Activated CD8-positive, alpha-beta memory T cell treated with anti-CD3 and anti-CD28 coated beads, Interleukin-2, amount 10 ng/mL, durations not matched to agents 7 days and 5 days (primary cell): ENCODE data around the gene OR6C65. TPM values are rescaled to one million over a fixed set of nuclear protein-coding genes. Genes with fewer than 3 reads are reported as not detected.
"Not testable (repeated sequence)": the region's sequence is repeated elsewhere in the genome, so short reads cannot be mapped to it uniquely, and the experiment has no call there.

Experiments
- ATAC-seq: fragments of 150-1000 bp; cut with Tn5 transposase; one replicate; pipeline ENCODE4 v1.10.0; 2021; ENCODE audit warnings: moderate library complexity
- CTCF ChIA-PET: fragments of 350-600 bp; sonication (Branson Sonifier 250); formaldehyde crosslinking; loops from one replicate; lab custom pipeline; 2021; ENCODE audit warnings: antibody characterized with exemption; lab: Charles Lee
- DNase-seq: peaks from one replicate; pipeline ENCODE4 v3.0.0-alpha.2; 2020
- H3K27ac Mint-ChIP-seq: one replicate; pipeline ENCODE4 v1.8.0; 2021; ENCODE audit warnings: mild to moderate bottlenecking, mixed read lengths
- H3K27me3 Mint-ChIP-seq: one replicate; pipeline ENCODE4 v1.8.0; 2021; ENCODE audit warnings: mixed read lengths
- H3K36me3 Mint-ChIP-seq: one replicate; pipeline ENCODE4 v1.8.0; 2021; ENCODE audit warnings: mild to moderate bottlenecking, mixed read lengths
- H3K4me1 Mint-ChIP-seq: one replicate; pipeline ENCODE4 v1.8.0; 2021; ENCODE audit warnings: mixed read lengths
- H3K4me3 Mint-ChIP-seq: one replicate; pipeline ENCODE4 v1.8.0; 2021; ENCODE audit warnings: mild to moderate bottlenecking, moderate library complexity, mixed read lengths
- H3K9me3 Mint-ChIP-seq: one replicate; pipeline ENCODE4 v1.8.0; 2022; ENCODE audit warnings: low read depth, mixed read lengths
- total RNA-seq, 2 experiments: library from RNA; stranded (reverse); gene quantifications; one replicate each; pipeline ENCODE4 v1.2.3, GENCODE V29; 2021

The OR6C65 gene
- total RNA-seq, 2 experiments from 2014 or later: not detected

- H3K4me1 Mint-ChIP-seq, H3K36me3 Mint-ChIP-seq, CTCF ChIA-PET, H3K27ac Mint-ChIP-seq, DNase-seq, H3K4me3 Mint-ChIP-seq, H3K9me3 Mint-ChIP-seq: not testable (repeated sequence)
- H3K27me3 Mint-ChIP-seq: peaks cover 46% of the 10 kb centered on the region
- peak; percentile 84 for ATAC-seq
These were observed 14.6 kb downstream of the OR6C65 start for GRCh38 chr12:55414889-55415288.

- no peak for ATAC-seq
- H3K4me1 Mint-ChIP-seq: no peaks in the 10 kb centered on the region
- no peak overlapping the region for H3K4me3 Mint-ChIP-seq
- no peaks in the 10 kb centered on the region for H3K9me3 Mint-ChIP-seq
- peaks cover 46% of the 10 kb centered on the region for H3K27me3 Mint-ChIP-seq
- no peaks in the 10 kb centered on the region for H3K36me3 Mint-ChIP-seq
- no peak overlapping the region for H3K27ac Mint-ChIP-seq
- CTCF ChIA-PET: no interaction called here
- no peak for DNase-seq
These were observed 16.6 kb downstream of the OR6C65 start for GRCh38 chr12:55416961-55417360.

- H3K27ac Mint-ChIP-seq: no peak overlapping the region
- ATAC-seq (no peak), DNase-seq (no peak)
- H3K4me1 Mint-ChIP-seq: no peaks in the 10 kb centered on the region
- H3K36me3 Mint-ChIP-seq: no peaks in the 10 kb centered on the region
- no peak overlapping the region for H3K4me3 Mint-ChIP-seq
- CTCF ChIA-PET: no interaction called here
- no peaks in the 10 kb centered on the region for H3K9me3 Mint-ChIP-seq
- H3K27me3 Mint-ChIP-seq: peaks cover 36% of the 10 kb centered on the region
These were observed 20.1 kb downstream of the OR6C65 start for GRCh38 chr12:55420307-55420962.

- Mint-ChIP-seq H3K9me3 (no peaks in the 10 kb centered on the region), H3K4me1 (no peaks in the 10 kb centered on the region), H3K27ac (no peak within 1 kb of the TSS), H3K36me3 (no peaks in the 10 kb centered on the region), H3K4me3 (no peak within 1 kb of the TSS), H3K27me3 (peaks cover 3% of the 10 kb centered on the region)
- CTCF ChIA-PET: no interaction called here
- DNase-seq (no peak), ATAC-seq (no peak)
These were observed 25.6 kb downstream of the OR6C65 start, which contains the start of gene OR6C76 for GRCh38 chr12:55425954-55426353. Gene OR6C76 (plus strand): TSS chr12:55426254. CDS start chr12:55426254, 0 bp downstream.

GRCh38 chr12:55428331-55429243 is 28.3 kb downstream of the OR6C65 start:
- ATAC-seq (no peak), DNase-seq (no peak)
- H3K27ac Mint-ChIP-seq: no peak overlapping the region
- no peaks in the 10 kb centered on the region for H3K4me1 Mint-ChIP-seq
- H3K27me3 Mint-ChIP-seq: peaks cover 3% of the 10 kb centered on the region
- CTCF ChIA-PET: no interaction called here
- H3K4me3 Mint-ChIP-seq: no peak overlapping the region
- H3K36me3 Mint-ChIP-seq: no peaks in the 10 kb centered on the region
- no peaks in the 10 kb centered on the region for H3K9me3 Mint-ChIP-seq

GRCh38 chr12:55441233-55441632 is 40.9 kb downstream of the OR6C65 start:
- ATAC-seq, H3K4me3 Mint-ChIP-seq, H3K36me3 Mint-ChIP-seq, H3K27ac Mint-ChIP-seq, H3K9me3 Mint-ChIP-seq, H3K27me3 Mint-ChIP-seq, H3K4me1 Mint-ChIP-seq, DNase-seq, CTCF ChIA-PET: not testable (repeated sequence)

- no peaks in the 10 kb centered on the region for H3K36me3 Mint-ChIP-seq
- no peak within 1 kb of the TSS for H3K27ac Mint-ChIP-seq
- H3K27me3 Mint-ChIP-seq: peaks cover 11% of the 10 kb centered on the region
- ATAC-seq: no peak
- no peak for DNase-seq
- CTCF ChIA-PET: no interaction called here
- H3K4me1 Mint-ChIP-seq: no peaks in the 10 kb centered on the region
- H3K4me3 Mint-ChIP-seq: no peak within 1 kb of the TSS
- H3K9me3 Mint-ChIP-seq: peaks cover 3% of the 10 kb centered on the region
These were observed 43.4 kb downstream of the OR6C65 start, which contains the start of gene OR6C2 for GRCh38 chr12:55443776-55444175. Gene OR6C2 (plus strand): TSS chr12:55444076. CDS start chr12:55452214, 8,138 bp downstream.

GRCh38 chr12:55445357-55445756 is 45.0 kb downstream of the OR6C65 start:
- Mint-ChIP-seq H3K9me3 (no peaks in the 10 kb centered on the region), H3K27ac (no peak overlapping the region), H3K36me3 (no peaks in the 10 kb centered on the region), H3K27me3 (peaks cover 11% of the 10 kb centered on the region), H3K4me3 (no peak overlapping the region), H3K4me1 (no peaks in the 10 kb centered on the region)
- CTCF ChIA-PET: no interaction called here
- ATAC-seq (no peak), DNase-seq (no peak)

GRCh38 chr12:55446326-55446725 is 46.0 kb downstream of the OR6C65 start:
- DNase-seq: no peak
- Mint-ChIP-seq H3K9me3 (no peaks in the 10 kb centered on the region), H3K4me1 (no peaks in the 10 kb centered on the region), H3K36me3 (no peaks in the 10 kb centered on the region), H3K4me3 (no peak overlapping the region), H3K27me3 (peaks cover 13% of the 10 kb centered on the region), H3K27ac (no peak overlapping the region)
- no peak for ATAC-seq
- CTCF ChIA-PET: no interaction called here

- Mint-ChIP-seq H3K4me1 (no peaks in the 10 kb centered on the region), H3K27ac (no peak overlapping the region), H3K27me3 (peaks cover 18% of the 10 kb centered on the region), H3K4me3 (no peak overlapping the region), H3K9me3 (no peaks in the 10 kb centered on the region), H3K36me3 (no peaks in the 10 kb centered on the region)
- no peak for DNase-seq
- CTCF ChIA-PET: no interaction called here
- no peak for ATAC-seq
These were observed 48.5 kb downstream of the OR6C65 start for GRCh38 chr12:55448825-55449224.

Other genes starting within 250 kb of the OR6C65 start
- gene OR10A7, start 179.5 kb upstream of the OR6C65 start, total RNA-seq: not detected
- not detected for gene OR6C74, start 155.9 kb upstream of the OR6C65 start, total RNA-seq
- not detected for gene OR6C6, start 104.0 kb upstream of the OR6C65 start, total RNA-seq
- not detected for gene OR6C1, start 86.2 kb upstream of the OR6C65 start, total RNA-seq
- gene OR6C3, start 69.8 kb upstream of the OR6C65 start, total RNA-seq: not detected
- gene OR6C75, start 37.6 kb upstream of the OR6C65 start, total RNA-seq: not detected
- gene OR6C76, start 25.7 kb downstream of the OR6C65 start, total RNA-seq: not detected
- not detected for gene OR6C2, start 43.5 kb downstream of the OR6C65 start, total RNA-seq
- gene OR6C70, start 69.6 kb downstream of the OR6C65 start, total RNA-seq: not detected
- gene OR6C68, start 91.8 kb downstream of the OR6C65 start, total RNA-seq: not detected
- gene OR6C4, start 149.1 kb downstream of the OR6C65 start, total RNA-seq: not detected
- gene OR2AP1, start 171.9 kb downstream of the OR6C65 start, total RNA-seq: not detected
- gene OR10P1, start 236.4 kb downstream of the OR6C65 start, total RNA-seq: not detected